CD4-positive, alpha-beta T cell (primary cell): ENCODE data around the gene REXO5. TPM values are rescaled to one million over a fixed set of nuclear protein-coding genes. Genes with fewer than 3 reads are reported as not detected.

Experiments used
- ATAC-seq: fragments of 200-7000 bp; cut with Tn5 transposase; one replicate; pipeline ENCODE4 v1.10.0; 2022; ENCODE audit warnings: mild to moderate bottlenecking; ENCODE audit not compliant: poor library complexity
- CTCF ChIA-PET: fragments of 350-600 bp; sonication (Branson Sonifier 250); formaldehyde crosslinking; loops from one replicate; lab custom pipeline; 2021; ENCODE audit warnings: antibody characterized with exemption, inconsistent platforms; lab: Charles Lee
- POLR2A ChIA-PET: fragments of 350-600 bp; sonication (Branson Sonifier 250); formaldehyde crosslinking; loops from one replicate; lab custom pipeline; 2021; ENCODE audit warnings: antibody characterized with exemption, inconsistent platforms; lab: Charles Lee
- DNase-seq, 14 experiments: peaks; one replicate each; pipeline ENCODE4 v3.0.0-alpha.2; 2013 to 2020; ENCODE audit warnings: mixed read lengths in 2 of 14
- H3K27ac ChIP-seq, 2 donors: one replicate each; pipeline versions ENCODE4 v1.5.1 to v1.7.0; 2013; ENCODE audit warnings: low read length in 2 of 2, low read depth in 1 of 2, mild to moderate bottlenecking in 1 of 2
- H3K27me3 ChIP-seq, 2 experiments: 1 replicate in 1 of 2; 2 replicates in 1 of 2; pipeline versions ENCODE4 v1.6.1 to v1.7.0; 2013; ENCODE audit warnings: low read length in 2 of 2, control low read depth in 1 of 2, mild to moderate bottlenecking in 1 of 2, moderate library complexity in 1 of 2; ENCODE audit not compliant: insufficient read depth in 2 of 2, control insufficient read depth in 1 of 2
- H3K36me3 ChIP-seq: one replicate; pipeline ENCODE4 v1.6.1; 2013; ENCODE audit warnings: low read length, control low read depth; ENCODE audit not compliant: insufficient read depth
- H3K4me1 ChIP-seq: one replicate; pipeline ENCODE4 v1.6.1; 2013; ENCODE audit warnings: low read length, control low read depth; ENCODE audit not compliant: insufficient read depth
- H3K4me3 ChIP-seq: one replicate; pipeline ENCODE4 v1.5.1; 2013; ENCODE audit warnings: mild to moderate bottlenecking, low read length, moderate library complexity
- H3K9me3 ChIP-seq, 2 experiments: 1 replicate in 1 of 2; 2 replicates in 1 of 2; pipeline versions ENCODE4 v1.6.1 to v1.7.0; 2013; ENCODE audit warnings: low read length in 2 of 2, mild to moderate bottlenecking in 2 of 2, control low read depth in 1 of 2, moderate library complexity in 1 of 2; ENCODE audit not compliant: control insufficient read depth in 1 of 2, insufficient read depth in 1 of 2
- H3K27ac Mint-ChIP-seq: one replicate; pipeline ENCODE4 v1.8.0; 2020; ENCODE audit warnings: mixed read lengths
- H3K27me3 Mint-ChIP-seq: one replicate; pipeline ENCODE4 v1.8.0; 2021; ENCODE audit warnings: mixed read lengths
- H3K36me3 Mint-ChIP-seq: one replicate; pipeline ENCODE4 v1.8.0; 2021; ENCODE audit warnings: low read depth, mixed read lengths
- H3K4me1 Mint-ChIP-seq: one replicate; pipeline ENCODE4 v1.8.0; 2021; ENCODE audit warnings: low read depth, mixed read lengths
- H3K4me3 Mint-ChIP-seq: one replicate; pipeline ENCODE4 v1.8.0; 2020; ENCODE audit warnings: mild to moderate bottlenecking, mixed read lengths
- H3K9me3 Mint-ChIP-seq: one replicate; pipeline ENCODE4 v1.8.0; 2020; ENCODE audit warnings: mixed read lengths
- intact Hi-C, 2 experiments: fragments of 100-400 bp; cut with DNase I in 1 of 2; cut with micrococcal nuclease in 1 of 2; formaldehyde crosslinking; loops; one replicate each; pipeline versions ENCODE4 v1.15.1 to v1.9.0; 2023 to 2025; cut with DNase I, micrococcal nuclease
- total RNA-seq, 174 experiments: library from RNA in 2 of 174; stranded (reverse) in 2 of 174; gene quantifications; one replicate each; pipeline ENCODE4 v1.2.3 and lab custom pipeline; 2021 to 2026
- TF ChIP-seq, protein P1 (sequence below): fragments of 200-600 bp; IDR thresholded peaks from one replicate; pipeline ENCODE4 v1.8.0; 2022; ENCODE audit warnings: antibody characterized with exemption, mild to moderate bottlenecking

The REXO5 gene
- total RNA-seq, 2 experiments from 2014 or later: 0.56 TPM; not detected in 1

DNA sequence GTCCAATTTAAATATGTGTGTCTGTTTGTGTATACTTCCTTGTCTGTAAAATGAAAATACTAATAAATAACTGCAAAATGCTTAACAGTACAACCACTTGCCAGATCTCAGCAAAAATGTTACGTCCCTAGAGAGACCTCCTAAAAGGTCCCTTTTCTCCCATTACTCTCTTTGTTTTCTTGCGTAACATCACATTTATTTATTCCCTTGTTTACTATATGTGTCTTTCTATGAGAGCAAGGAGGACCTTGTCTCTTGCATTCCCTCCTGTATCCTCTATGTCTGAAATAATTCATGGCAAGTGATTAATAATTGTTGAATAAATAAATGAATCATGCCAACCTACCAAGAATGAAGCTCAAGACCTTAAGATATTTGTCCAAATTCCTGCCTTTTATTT is 40.6 kb upstream of the REXO5 start:
- ChIA-PET POLR2A (interaction anchor here (3.1 kb wide), 1 partner anchor 25 kb away, joined by 30 read pairs; the partner anchor contains the start of gene THUMPD1), CTCF (interaction anchor here (1.5 to 2.6 kb wide), 2 partner anchors 25 to 41 kb away, joined by 3 to 10 read pairs; partner anchors contain the start of genes ERI2, REXO5 and THUMPD1)
- TF ChIP-seq, protein P1, sequence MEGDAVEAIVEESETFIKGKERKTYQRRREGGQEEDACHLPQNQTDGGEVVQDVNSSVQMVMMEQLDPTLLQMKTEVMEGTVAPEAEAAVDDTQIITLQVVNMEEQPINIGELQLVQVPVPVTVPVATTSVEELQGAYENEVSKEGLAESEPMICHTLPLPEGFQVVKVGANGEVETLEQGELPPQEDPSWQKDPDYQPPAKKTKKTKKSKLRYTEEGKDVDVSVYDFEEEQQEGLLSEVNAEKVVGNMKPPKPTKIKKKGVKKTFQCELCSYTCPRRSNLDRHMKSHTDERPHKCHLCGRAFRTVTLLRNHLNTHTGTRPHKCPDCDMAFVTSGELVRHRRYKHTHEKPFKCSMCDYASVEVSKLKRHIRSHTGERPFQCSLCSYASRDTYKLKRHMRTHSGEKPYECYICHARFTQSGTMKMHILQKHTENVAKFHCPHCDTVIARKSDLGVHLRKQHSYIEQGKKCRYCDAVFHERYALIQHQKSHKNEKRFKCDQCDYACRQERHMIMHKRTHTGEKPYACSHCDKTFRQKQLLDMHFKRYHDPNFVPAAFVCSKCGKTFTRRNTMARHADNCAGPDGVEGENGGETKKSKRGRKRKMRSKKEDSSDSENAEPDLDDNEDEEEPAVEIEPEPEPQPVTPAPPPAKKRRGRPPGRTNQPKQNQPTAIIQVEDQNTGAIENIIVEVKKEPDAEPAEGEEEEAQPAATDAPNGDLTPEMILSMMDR: no peak
- peaks cover 4% of the 10 kb centered on the region for H3K9me3 Mint-ChIP-seq
- Histone ChIP-seq H3K9me3 (no peaks in the 10 kb centered on the region), H3K27me3 (no peaks in the 10 kb centered on the region), H3K4me3 (no peak overlapping the region), H3K27ac (no peak overlapping the region), H3K36me3 (no peaks in the 10 kb centered on the region), H3K4me1 (peaks cover 20% of the 10 kb centered on the region)
- H3K4me3 Mint-ChIP-seq: no peak overlapping the region
- ATAC-seq: no peak
- no peaks in the 10 kb centered on the region for H3K27me3 Mint-ChIP-seq
- peaks cover 17% of the 10 kb centered on the region for H3K36me3 Mint-ChIP-seq
- no peak for DNase-seq
- intact Hi-C loops: loop anchor here in 1 of 2 experiments (10.0 kb wide), 1 partner anchor 739 kb away; no protein-coding TSS in a partner anchor
- no peak overlapping the region for H3K27ac Mint-ChIP-seq
- H3K4me1 Mint-ChIP-seq: peaks cover 26% of the 10 kb centered on the region

DNA sequence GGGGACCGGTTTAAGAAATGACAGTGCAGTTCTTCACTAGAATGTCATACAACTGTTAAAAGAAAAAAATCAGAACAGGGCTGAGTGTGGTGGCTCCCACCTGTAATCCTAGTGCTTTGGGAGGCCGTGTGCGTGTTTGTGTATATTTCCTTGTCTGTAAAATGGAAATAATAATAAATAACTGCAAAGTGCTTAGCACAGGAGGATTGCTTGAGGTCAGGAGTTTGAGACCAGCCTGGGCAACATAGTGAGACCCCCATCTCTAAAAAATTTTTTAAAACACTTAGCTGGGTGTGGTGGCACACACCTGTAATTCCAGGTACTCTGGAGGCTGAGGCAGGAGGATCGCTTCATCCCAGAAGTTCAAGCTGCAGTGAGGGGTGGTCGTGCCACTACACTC is 40.0 kb upstream of the REXO5 start:
- H3K4me3 ChIP-seq: no peak overlapping the region
- intact Hi-C loops: loop anchor here in 1 of 2 experiments (10.0 kb wide), 1 partner anchor 739 kb away; no protein-coding TSS in a partner anchor
- DNase-seq (no peak), ATAC-seq (no peak)
- ChIA-PET POLR2A (no interaction called here), CTCF (no interaction called here)
- H3K9me3 Mint-ChIP-seq: peaks cover 3% of the 10 kb centered on the region
- H3K27me3 ChIP-seq: no peaks in the 10 kb centered on the region
- no peaks in the 10 kb centered on the region for H3K36me3 ChIP-seq
- no peak overlapping the region for H3K4me3 Mint-ChIP-seq
- no peak overlapping the region for H3K27ac Mint-ChIP-seq
- TF ChIP-seq, protein P1: no peak
- no peaks in the 10 kb centered on the region for H3K27me3 Mint-ChIP-seq
- H3K4me1 ChIP-seq: peaks cover 20% of the 10 kb centered on the region
- H3K27ac ChIP-seq: no peak overlapping the region
- no peaks in the 10 kb centered on the region for H3K9me3 ChIP-seq
- H3K4me1 Mint-ChIP-seq: peaks cover 26% of the 10 kb centered on the region
- peaks cover 11% of the 10 kb centered on the region for H3K36me3 Mint-ChIP-seq

DNA sequence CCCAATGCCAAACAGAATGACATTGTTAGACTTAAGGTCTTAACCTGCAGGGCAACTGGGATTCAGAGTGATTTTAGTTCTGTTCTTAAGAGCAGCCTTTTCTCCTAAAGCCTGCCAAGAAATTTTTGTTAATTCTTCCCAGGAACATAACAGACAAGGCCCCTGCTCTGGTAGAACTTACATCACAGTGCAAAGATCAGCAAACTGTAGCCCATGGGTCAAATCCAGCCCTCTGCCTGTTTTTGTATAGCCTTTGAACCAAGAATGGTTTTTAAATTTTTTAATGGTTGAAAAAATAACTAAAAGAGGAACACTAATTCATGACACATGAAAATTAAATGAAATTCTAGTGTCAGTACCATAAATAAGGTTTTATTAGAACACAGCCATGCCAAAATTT is 38.8 kb upstream of the REXO5 start:
- Mint-ChIP-seq H3K27ac (no peak overlapping the region), H3K36me3 (peaks cover 8% of the 10 kb centered on the region), H3K4me3 (no peak overlapping the region), H3K27me3 (no peaks in the 10 kb centered on the region), H3K9me3 (no peaks in the 10 kb centered on the region), H3K4me1 (peaks cover 22% of the 10 kb centered on the region)
- TF ChIP-seq, protein P1: no peak
- Histone ChIP-seq H3K27ac (no peak overlapping the region), H3K9me3 (no peaks in the 10 kb centered on the region), H3K36me3 (no peaks in the 10 kb centered on the region), H3K27me3 (no peaks in the 10 kb centered on the region), H3K4me3 (no peak overlapping the region), H3K4me1 (peaks cover 17% of the 10 kb centered on the region)
- POLR2A ChIA-PET: no interaction called here
- DNase-seq: no peak
- intact Hi-C loops: loop anchor here in 1 of 2 experiments (10.0 kb wide), 1 partner anchor 737 kb away; no protein-coding TSS in a partner anchor
- CTCF ChIA-PET: no interaction called here
- ATAC-seq: no peak
